Nephron (organoid): Measurements from ENCODE around the gene PPT1.

Experiments used
- H3K27ac Mint-ChIP-seq, 3 experiments: 2 replicates each; pipeline ENCODE4 v1.8.0; 2020; ENCODE audit warnings: mixed read lengths in 3 of 3, mild to moderate bottlenecking in 2 of 3, moderate library complexity in 1 of 3
- H3K27me3 Mint-ChIP-seq: 2 replicates; pipeline ENCODE4 v1.8.0; 2021; ENCODE audit warnings: low read depth, mild to moderate bottlenecking, moderate library complexity, mixed read lengths
- H3K36me3 Mint-ChIP-seq: 2 replicates; pipeline ENCODE4 v1.8.0; 2020; ENCODE audit warnings: low read depth, mixed read lengths
- H3K4me1 Mint-ChIP-seq: 2 replicates; pipeline ENCODE4 v1.8.0; 2020; ENCODE audit warnings: mixed read lengths
- H3K4me3 Mint-ChIP-seq, 3 experiments: 2 replicates each; pipeline ENCODE4 v1.8.0; 2020; ENCODE audit warnings: mild to moderate bottlenecking in 3 of 3, mixed read lengths in 3 of 3, moderate library complexity in 2 of 3
- H3K9me3 Mint-ChIP-seq: 2 replicates; pipeline ENCODE4 v1.8.0; 2020; ENCODE audit warnings: mixed read lengths
- TF ChIP-seq, protein P1 (sequence below), 3 experiments: fragments of 200-600 bp; sonication (generic); IDR thresholded peaks; one replicate each; pipeline ENCODE4 v1.5.0; 2021; ENCODE audit warnings: antibody characterized with exemption in 3 of 3; ENCODE audit not compliant: unreplicated experiment in 3 of 3

The PPT1 gene

DNA sequence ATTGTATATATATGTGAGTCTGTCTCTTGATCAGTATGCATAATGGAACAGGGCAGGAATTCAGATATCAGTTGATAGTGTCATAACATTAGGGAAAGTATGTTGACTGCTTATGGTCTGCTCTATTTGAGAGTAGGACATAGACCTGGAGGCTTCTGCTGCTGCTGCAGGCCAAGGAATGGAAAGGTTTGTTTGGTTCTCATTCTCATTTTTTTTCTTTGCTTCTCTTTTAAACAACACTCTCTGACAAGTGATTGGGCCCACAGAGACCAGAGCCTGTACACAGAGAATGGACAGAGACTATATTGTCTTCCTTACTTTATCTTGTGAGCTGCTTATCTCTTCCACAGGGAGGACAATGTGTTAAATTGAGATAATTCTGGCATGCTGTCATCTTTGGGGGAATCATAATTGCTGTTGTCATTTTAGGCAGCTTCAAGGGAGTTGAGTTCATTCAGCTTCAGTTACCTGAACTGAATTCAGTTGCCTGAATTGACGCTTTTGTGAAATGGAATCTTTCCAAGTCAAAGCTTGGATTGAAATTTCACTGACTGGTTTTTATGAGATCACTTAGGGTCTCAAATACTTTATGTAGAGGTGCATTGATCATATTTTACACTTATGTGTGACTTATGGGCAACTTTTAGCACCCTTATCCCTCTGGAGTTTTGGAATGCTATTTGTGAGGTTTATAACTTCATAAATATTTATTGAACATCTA, 39.6 kb downstream of the PPT1 start:
- Mint-ChIP-seq H3K36me3 (peaks cover 28% of the 10 kb centered on the region), H3K27ac (no peak overlapping the region), H3K4me3 (no peak overlapping the region), H3K9me3 (no peaks in the 10 kb centered on the region), H3K4me1 (no peaks in the 10 kb centered on the region), H3K27me3 (no peaks in the 10 kb centered on the region)
- TF ChIP-seq, protein P1, sequence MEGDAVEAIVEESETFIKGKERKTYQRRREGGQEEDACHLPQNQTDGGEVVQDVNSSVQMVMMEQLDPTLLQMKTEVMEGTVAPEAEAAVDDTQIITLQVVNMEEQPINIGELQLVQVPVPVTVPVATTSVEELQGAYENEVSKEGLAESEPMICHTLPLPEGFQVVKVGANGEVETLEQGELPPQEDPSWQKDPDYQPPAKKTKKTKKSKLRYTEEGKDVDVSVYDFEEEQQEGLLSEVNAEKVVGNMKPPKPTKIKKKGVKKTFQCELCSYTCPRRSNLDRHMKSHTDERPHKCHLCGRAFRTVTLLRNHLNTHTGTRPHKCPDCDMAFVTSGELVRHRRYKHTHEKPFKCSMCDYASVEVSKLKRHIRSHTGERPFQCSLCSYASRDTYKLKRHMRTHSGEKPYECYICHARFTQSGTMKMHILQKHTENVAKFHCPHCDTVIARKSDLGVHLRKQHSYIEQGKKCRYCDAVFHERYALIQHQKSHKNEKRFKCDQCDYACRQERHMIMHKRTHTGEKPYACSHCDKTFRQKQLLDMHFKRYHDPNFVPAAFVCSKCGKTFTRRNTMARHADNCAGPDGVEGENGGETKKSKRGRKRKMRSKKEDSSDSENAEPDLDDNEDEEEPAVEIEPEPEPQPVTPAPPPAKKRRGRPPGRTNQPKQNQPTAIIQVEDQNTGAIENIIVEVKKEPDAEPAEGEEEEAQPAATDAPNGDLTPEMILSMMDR (IDR thresholded peaks at IDR 0.05; ENCODE audit: unreplicated experiment in 3 of 3), result no peak

- H3K4me1 Mint-ChIP-seq, result no peaks in the 10 kb centered on the region
- peaks cover 23% of the 10 kb centered on the region for H3K36me3 Mint-ChIP-seq
- H3K27ac Mint-ChIP-seq, result no peak overlapping the region
- TF ChIP-seq, protein P1 (IDR thresholded peaks at IDR 0.05; ENCODE audit: unreplicated experiment in 3 of 3), result no peak
- H3K9me3 Mint-ChIP-seq, result no peaks in the 10 kb centered on the region
- H3K4me3 Mint-ChIP-seq, result no peak overlapping the region
- H3K27me3 Mint-ChIP-seq, result no peaks in the 10 kb centered on the region
These were observed 40.3 kb downstream of the PPT1 start for GRCh38 chr1:40056519-40057309.

GRCh38 chr1:40053138-40053887, 43.7 kb downstream of the PPT1 start:
- no peak overlapping the region for H3K27ac Mint-ChIP-seq
- peaks cover 9% of the 10 kb centered on the region for H3K36me3 Mint-ChIP-seq
- TF ChIP-seq, protein P1 (IDR thresholded peaks at IDR 0.05; ENCODE audit: unreplicated experiment in 3 of 3), result no peak
- H3K9me3 Mint-ChIP-seq, result no peaks in the 10 kb centered on the region
- H3K27me3 Mint-ChIP-seq, result no peaks in the 10 kb centered on the region
- H3K4me3 Mint-ChIP-seq, result no peak overlapping the region
- no peaks in the 10 kb centered on the region for H3K4me1 Mint-ChIP-seq

GRCh38 chr1:40050863-40051262, 46.2 kb downstream of the PPT1 start:
- Mint-ChIP-seq H3K27ac (no peak overlapping the region), H3K36me3 (peaks cover 11% of the 10 kb centered on the region), H3K9me3 (no peaks in the 10 kb centered on the region), H3K27me3 (no peaks in the 10 kb centered on the region), H3K4me1 (peaks cover 4% of the 10 kb centered on the region), H3K4me3 (no peak overlapping the region)
- TF ChIP-seq, protein P1 (IDR thresholded peaks at IDR 0.05; ENCODE audit: unreplicated experiment in 3 of 3), result no peak

- H3K36me3 Mint-ChIP-seq, result peaks cover 11% of the 10 kb centered on the region
- H3K9me3 Mint-ChIP-seq, result no peaks in the 10 kb centered on the region
These were observed 47.3 kb downstream of the PPT1 start for GRCh38 chr1:40049725-40050124.

More at GRCh38 chr1:40049725-40050124, 47.3 kb downstream of the PPT1 start:
- TF ChIP-seq, protein P1 (IDR thresholded peaks at IDR 0.05; ENCODE audit: unreplicated experiment in 3 of 3), result no peak
- Mint-ChIP-seq H3K4me3 (no peak overlapping the region), H3K4me1 (peaks cover 4% of the 10 kb centered on the region), H3K27ac (peak overlapping the region in 1 of 3 experiments; percentile 14), H3K27me3 (no peaks in the 10 kb centered on the region)
